PC-9 (cell line): ENCODE measurements around the gene PSMD7. TPM values are rescaled to one million over a fixed set of nuclear protein-coding genes. Genes with fewer than 3 reads are reported as not detected.

Source experiments
- total RNA-seq: library from RNA; stranded (reverse); gene quantifications from 2 replicates; pipeline ENCODE4 v1.2.3, GENCODE V29; 2021

Gene PSMD7
- total RNA-seq, 1 experiment from 2014 or later = 128 TPM

Other genes with a start within 250 kb of the PSMD7 start
- 1.7 and 2.1 TPM in 2 replicates for gene NPIPB15, start 79.5 kb downstream of the PSMD7 start, total RNA-seq
- gene CLEC18B, start 124.7 kb downstream of the PSMD7 start, total RNA-seq = 0.58 and 2.2 TPM in 2 replicates